Measurements from ENCODE around the gene EFHC2.
A peak's percentile ranks its signal among the peaks of the same experiment; 100 is the strongest.

Gene EFHC2

DNA sequence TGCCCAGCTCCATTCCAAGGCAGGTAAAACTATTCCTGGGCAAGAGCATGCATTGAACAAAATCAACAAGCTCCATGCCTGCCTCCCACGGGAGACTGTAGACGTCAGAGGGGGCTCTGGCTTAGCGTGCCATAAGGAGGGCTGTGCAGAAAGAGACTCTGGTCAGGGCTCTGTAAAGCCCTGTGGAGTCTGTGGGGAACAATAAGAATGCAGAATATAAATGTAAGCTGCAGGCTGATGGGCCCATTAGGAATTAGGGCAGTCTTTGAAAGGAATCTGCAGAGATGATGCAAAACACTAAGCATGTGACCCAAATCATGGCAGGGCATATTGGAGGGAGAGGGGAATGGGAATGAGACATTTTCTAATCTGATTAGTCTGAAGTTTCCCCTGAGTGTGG, 170.3 kb downstream of the EFHC2 start:
- FAIRE-seq (no peak), DNase-seq (ENCODE audit: insufficient read length, low spot score) (no peak)
- TF ChIP-seq, protein P1, sequence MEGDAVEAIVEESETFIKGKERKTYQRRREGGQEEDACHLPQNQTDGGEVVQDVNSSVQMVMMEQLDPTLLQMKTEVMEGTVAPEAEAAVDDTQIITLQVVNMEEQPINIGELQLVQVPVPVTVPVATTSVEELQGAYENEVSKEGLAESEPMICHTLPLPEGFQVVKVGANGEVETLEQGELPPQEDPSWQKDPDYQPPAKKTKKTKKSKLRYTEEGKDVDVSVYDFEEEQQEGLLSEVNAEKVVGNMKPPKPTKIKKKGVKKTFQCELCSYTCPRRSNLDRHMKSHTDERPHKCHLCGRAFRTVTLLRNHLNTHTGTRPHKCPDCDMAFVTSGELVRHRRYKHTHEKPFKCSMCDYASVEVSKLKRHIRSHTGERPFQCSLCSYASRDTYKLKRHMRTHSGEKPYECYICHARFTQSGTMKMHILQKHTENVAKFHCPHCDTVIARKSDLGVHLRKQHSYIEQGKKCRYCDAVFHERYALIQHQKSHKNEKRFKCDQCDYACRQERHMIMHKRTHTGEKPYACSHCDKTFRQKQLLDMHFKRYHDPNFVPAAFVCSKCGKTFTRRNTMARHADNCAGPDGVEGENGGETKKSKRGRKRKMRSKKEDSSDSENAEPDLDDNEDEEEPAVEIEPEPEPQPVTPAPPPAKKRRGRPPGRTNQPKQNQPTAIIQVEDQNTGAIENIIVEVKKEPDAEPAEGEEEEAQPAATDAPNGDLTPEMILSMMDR (IDR thresholded peaks at IDR 0.05; ENCODE audit: insufficient read depth, missing control alignments), result no peak

GRCh38 chrX:44167116-44167515, 176.4 kb downstream of the EFHC2 start:
- TF ChIP-seq, protein P1 (IDR thresholded peaks at IDR 0.05; ENCODE audit: insufficient read depth, missing control alignments), result no peak
- DNase-seq (ENCODE audit: insufficient read length, low spot score) (no peak), FAIRE-seq (peak; percentile 63)

DNA sequence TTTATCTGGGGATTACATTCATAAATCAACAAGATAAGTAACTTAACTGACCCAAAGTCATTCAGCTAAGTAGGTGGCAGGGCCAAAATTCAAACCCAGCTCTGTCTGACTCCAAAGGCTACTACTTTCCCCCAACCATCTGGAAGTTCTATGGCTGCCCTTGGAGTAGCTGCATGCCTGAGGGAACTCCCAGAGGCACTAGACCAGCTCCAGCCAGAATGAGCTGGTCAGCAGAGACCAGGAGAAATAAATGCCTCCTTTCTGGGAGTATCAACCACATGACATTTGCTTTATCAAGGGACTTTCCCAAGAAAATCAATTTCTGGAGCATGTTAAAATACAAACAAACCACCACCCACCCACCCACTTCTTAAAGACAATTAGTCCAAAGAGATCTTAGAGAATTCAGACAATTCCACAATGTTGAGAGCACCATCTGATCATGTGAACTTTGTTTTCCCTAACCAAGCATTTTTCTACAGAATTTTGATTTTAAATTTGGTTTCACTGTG, 180.5 kb downstream of the EFHC2 start:
- TF ChIP-seq, protein P1 (IDR thresholded peaks at IDR 0.05; ENCODE audit: insufficient read depth, missing control alignments), result no peak
- DNase-seq (ENCODE audit: insufficient read length, low spot score), result no peak
- FAIRE-seq, result no peak

DNA sequence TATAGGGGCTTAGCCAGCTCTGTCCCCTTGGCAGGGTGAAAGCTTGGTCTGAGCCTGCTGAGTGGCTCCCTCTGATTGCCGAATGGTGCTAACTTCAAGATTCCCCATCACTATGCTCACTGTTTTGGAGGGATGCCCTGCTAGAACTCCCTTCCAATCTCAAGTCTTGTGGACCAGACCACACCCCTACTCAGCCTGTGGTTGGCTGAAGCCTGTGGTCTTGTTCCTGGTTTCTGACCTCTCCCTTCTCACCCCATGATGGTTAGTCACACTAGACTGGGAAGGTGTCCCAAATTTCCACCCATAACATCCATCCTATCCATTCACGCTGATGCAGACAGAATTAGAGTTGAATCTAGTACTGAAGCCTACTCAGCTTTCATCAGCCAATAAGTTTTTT, 185.6 kb downstream of the EFHC2 start:
- no peak for FAIRE-seq
- TF ChIP-seq, protein P1 (IDR thresholded peaks at IDR 0.05; ENCODE audit: insufficient read depth, missing control alignments), result no peak
- no peak for DNase-seq (ENCODE audit: insufficient read length, low spot score)

GRCh38 chrX:44157283-44157682, 186.2 kb downstream of the EFHC2 start:
- DNase-seq (ENCODE audit: insufficient read length, low spot score) (no peak), FAIRE-seq (no peak)
- TF ChIP-seq, protein P1 (IDR thresholded peaks at IDR 0.05; ENCODE audit: insufficient read depth, missing control alignments), result no peak

- FAIRE-seq (no peak), DNase-seq (ENCODE audit: insufficient read length, low spot score) (no peak)
- TF ChIP-seq, protein P1 (IDR thresholded peaks at IDR 0.05; ENCODE audit: insufficient read depth, missing control alignments), result no peak
Observed at GRCh38 chrX:44156726-44157125, 186.7 kb downstream of the EFHC2 start.

DNA sequence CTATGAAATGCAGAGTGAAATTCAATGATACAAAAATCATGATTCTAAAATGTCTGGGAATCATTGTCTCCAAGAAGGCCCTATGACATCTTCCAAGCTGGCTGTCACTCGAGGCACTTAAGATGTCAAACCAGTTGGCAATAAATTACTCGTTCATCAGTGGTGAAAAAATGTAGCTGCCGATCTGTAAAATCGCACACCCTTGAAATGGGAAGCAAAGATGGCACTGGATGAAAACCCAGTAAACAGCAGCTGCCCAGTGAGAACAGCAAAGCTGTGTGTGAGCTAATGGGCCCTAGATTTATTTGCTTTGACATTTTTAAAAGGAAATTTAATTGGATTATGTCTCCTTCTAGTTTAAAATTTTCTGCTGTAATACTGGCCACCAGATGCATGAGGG, 188.3 kb downstream of the EFHC2 start:
- no peak for FAIRE-seq
- TF ChIP-seq, protein P1 (IDR thresholded peaks at IDR 0.05; ENCODE audit: insufficient read depth, missing control alignments), result no peak
- no peak for DNase-seq (ENCODE audit: insufficient read length, low spot score)
